ENCODE results near the gene TAS2R41. TPM values are rescaled to one million over a fixed set of nuclear protein-coding genes. Genes with fewer than 3 reads are reported as not detected.

The TAS2R41 gene
- total RNA-seq, 5 donors from 2014 or later (not counting 1 experiment from before 2014, with no cell fraction given), result 0.28 to 2.5 (median 0.93) TPM

DNA sequence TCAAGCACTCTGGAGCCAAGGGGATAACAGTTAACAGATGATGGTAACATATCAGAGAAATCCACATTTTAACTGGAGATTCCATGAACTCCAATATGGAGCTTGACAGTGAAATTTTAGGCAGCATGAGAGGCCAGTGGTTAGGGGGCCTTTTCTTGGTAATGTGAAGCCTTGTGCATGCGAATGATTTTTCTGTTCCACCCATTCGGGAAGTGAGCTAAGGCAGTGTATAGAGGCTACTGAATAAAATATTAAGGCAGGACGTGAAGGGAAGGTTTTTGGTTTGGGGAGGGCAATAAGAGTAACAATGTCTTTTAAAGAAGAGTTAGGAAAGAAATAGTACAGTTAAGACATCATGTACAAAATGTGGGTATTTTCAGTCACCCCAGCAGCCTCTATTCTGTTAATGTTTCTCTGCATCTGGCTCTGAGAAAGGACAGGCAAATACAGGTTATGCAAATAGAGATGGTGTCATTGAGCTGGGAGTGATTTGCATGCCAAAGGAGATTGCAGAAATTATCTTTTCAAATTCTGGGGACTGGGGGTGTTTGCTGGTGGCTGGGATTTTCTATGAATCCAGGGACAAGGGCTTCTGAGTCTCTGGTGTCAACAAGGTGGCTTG lies 41.2 kb upstream of the TAS2R41 start:
- ChIA-PET CTCF (no interaction called here), POLR2A (no interaction called here)
- ATAC-seq (replicated peaks in 1 of 4), result no peak
- peaks cover 24 to 30% (median 29%) of the 10 kb centered on the region in 3 donors for H3K4me1 Mint-ChIP-seq
- peaks cover 0 to 2% of the 10 kb centered on the region in 2 experiments for H3K27me3 ChIP-seq (replicated peaks in 1 of 2; ENCODE audit: control insufficient read depth in 2 of 2, extremely low read depth in 1 of 2, insufficient read depth in 2 of 2, low read length in 1 of 2)
- H3K36me3 ChIP-seq (ENCODE audit: control insufficient read depth in 2 of 2, extremely low read depth in 1 of 2, insufficient read depth in 1 of 2, low read length in 1 of 2), result no peaks in the 10 kb centered on the region
- H3K9me3 ChIP-seq, result no peaks in the 10 kb centered on the region
- DNase-seq, result no peak
- WGBS (ENCODE audit: insufficient coverage), result 94% methylated on average over 2 of the region's 3 CpGs
- H3K9me3 Mint-ChIP-seq, result no peaks in the 10 kb centered on the region
- H3K27ac ChIP-seq (ENCODE audit: low read length), result no peak overlapping the region
- no peaks in the 10 kb centered on the region for H3K27me3 Mint-ChIP-seq
- peak overlapping the region in 1 of 2 donors; percentile 12 for H3K27ac Mint-ChIP-seq
- H3K4me3 Mint-ChIP-seq, result no peak overlapping the region
- H3K4me3 ChIP-seq (ENCODE audit: control insufficient read depth in 1 of 2, extremely low read depth in 1 of 2, low read length in 1 of 2), result no peak overlapping the region
- H3K4me1 ChIP-seq (ENCODE audit: control insufficient read depth in 1 of 2, extremely low read depth in 1 of 2, insufficient read depth in 2 of 2, low read length in 2 of 2), result peaks cover 0 to 5% of the 10 kb centered on the region in 2 experiments
- H3K36me3 Mint-ChIP-seq, result peaks cover 27% of the 10 kb centered on the region

DNA sequence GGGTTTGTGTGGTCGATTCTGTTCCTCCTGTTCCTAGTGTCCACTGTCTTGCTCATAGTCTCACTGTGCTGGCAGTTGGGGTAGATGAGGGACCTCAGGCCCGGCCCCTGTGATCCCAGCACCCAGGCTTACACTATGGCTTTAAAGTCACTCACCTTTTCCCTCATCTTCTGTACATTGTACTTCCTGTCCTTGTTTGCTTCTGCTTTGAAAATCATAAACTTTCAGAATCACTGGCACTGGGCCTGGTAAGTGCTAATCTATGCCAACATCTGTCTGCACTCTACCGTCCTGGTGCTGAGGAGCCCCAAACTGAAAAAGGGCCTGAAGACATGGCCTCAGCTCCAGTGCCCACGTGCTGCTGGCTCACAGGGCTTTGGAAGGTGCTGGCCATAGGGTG lies 40.1 kb upstream of the TAS2R41 start:
- Histone ChIP-seq H3K4me3 (ENCODE audit: control insufficient read depth in 1 of 2, extremely low read depth in 1 of 2, low read length in 1 of 2) (no peak overlapping the region), H3K4me1 (ENCODE audit: control insufficient read depth in 1 of 2, extremely low read depth in 1 of 2, insufficient read depth in 2 of 2, low read length in 2 of 2) (peaks cover 0 to 5% of the 10 kb centered on the region in 2 experiments), H3K27me3 (replicated peaks in 1 of 2; ENCODE audit: control insufficient read depth in 2 of 2, extremely low read depth in 1 of 2, insufficient read depth in 2 of 2, low read length in 1 of 2) (peaks cover 0 to 2% of the 10 kb centered on the region in 2 experiments), H3K9me3 (no peaks in the 10 kb centered on the region), H3K27ac (ENCODE audit: low read length) (no peak overlapping the region), H3K36me3 (ENCODE audit: control insufficient read depth in 2 of 2, extremely low read depth in 1 of 2, insufficient read depth in 1 of 2, low read length in 1 of 2) (no peaks in the 10 kb centered on the region)
- 14% methylated on average over 3 of the region's 4 CpGs for WGBS (ENCODE audit: insufficient coverage)
- Mint-ChIP-seq H3K36me3 (peaks cover 31% of the 10 kb centered on the region), H3K27me3 (no peaks in the 10 kb centered on the region), H3K27ac (peak overlapping the region; percentile 82 to 84), H3K4me3 (peak overlapping the region in 2 of 3 donors; percentile 10 to 31), H3K4me1 (peaks cover 24 to 30% (median 29%) of the 10 kb centered on the region in 3 donors), H3K9me3 (no peaks in the 10 kb centered on the region)
- ChIA-PET CTCF (no interaction called here), POLR2A (no interaction called here)
- peak in 2 of 4 experiments; percentile 26 to 49 for ATAC-seq (replicated peaks in 1 of 4)
- no peak for DNase-seq

DNA sequence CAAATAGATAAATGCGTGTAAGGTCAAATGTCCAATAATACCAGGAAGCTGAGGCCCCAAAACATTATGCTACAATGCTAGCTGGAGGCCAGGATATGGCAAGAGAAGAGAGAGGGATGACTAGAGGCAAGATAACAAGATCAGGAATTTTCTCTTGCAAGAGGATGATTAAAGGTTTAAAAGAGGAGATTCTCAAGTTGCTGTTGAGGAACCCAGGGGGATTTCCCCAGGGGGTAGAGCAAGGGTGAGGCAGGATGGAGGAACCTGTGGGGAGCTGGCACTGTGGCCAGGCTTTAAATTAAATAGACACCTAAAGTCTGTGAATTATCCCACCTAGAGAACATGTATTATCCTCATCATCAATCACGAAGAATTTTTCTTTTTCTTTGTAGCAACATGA lies 37.8 kb upstream of the TAS2R41 start:
- ChIA-PET CTCF (interaction anchor here in 1 of 2 donors (0.9 kb wide), 1 partner anchor 199 kb away, joined by 3 read pairs; no protein-coding TSS in a partner anchor), POLR2A (no interaction called here)
- H3K9me3 ChIP-seq, result no peaks in the 10 kb centered on the region
- no peaks in the 10 kb centered on the region for H3K27me3 ChIP-seq (replicated peaks in 1 of 2; ENCODE audit: control insufficient read depth in 2 of 2, extremely low read depth in 1 of 2, insufficient read depth in 2 of 2, low read length in 1 of 2)
- Mint-ChIP-seq H3K4me3 (no peak overlapping the region), H3K4me1 (peaks cover 24 to 30% (median 29%) of the 10 kb centered on the region in 3 donors), H3K27me3 (no peaks in the 10 kb centered on the region), H3K27ac (no peak overlapping the region), H3K9me3 (no peaks in the 10 kb centered on the region), H3K36me3 (peaks cover 23% of the 10 kb centered on the region)
- no peak overlapping the region for H3K27ac ChIP-seq (ENCODE audit: low read length)
- no CpG with 5 or more reads among the region's 2 CpGs for WGBS (ENCODE audit: insufficient coverage)
- peaks cover 0 to 5% of the 10 kb centered on the region in 2 experiments for H3K4me1 ChIP-seq (ENCODE audit: control insufficient read depth in 1 of 2, extremely low read depth in 1 of 2, insufficient read depth in 2 of 2, low read length in 2 of 2)
- DNase-seq (no peak), ATAC-seq (replicated peaks in 1 of 4) (no peak)
- H3K36me3 ChIP-seq (ENCODE audit: control insufficient read depth in 2 of 2, extremely low read depth in 1 of 2, insufficient read depth in 1 of 2, low read length in 1 of 2), result no peaks in the 10 kb centered on the region
- no peak overlapping the region for H3K4me3 ChIP-seq (ENCODE audit: control insufficient read depth in 1 of 2, extremely low read depth in 1 of 2, low read length in 1 of 2)

DNA sequence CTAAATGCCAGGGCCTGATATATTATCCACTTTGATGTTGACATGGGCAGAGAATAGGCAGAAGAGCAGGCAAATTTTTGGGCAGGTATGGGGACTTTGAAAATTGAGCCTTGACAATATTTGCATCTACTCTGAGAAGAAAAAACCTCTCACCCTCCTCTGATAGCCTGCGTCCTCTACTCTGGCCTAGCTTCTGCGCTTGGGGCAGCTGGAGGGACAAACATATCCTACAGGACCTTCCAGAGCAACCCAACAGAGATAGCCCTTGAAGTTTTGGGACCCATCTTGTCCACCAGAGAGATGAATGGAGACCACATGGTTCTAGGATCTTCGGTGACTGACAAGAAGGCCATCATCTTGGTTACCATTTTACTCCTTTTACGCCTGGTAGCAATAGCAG lies 34.5 kb upstream of the TAS2R41 start, which contains the start of gene TAS2R60:
Gene TAS2R60 (plus strand): TSS at position 301 of the 400 bp plus-strand sequence. CDS start 0 bp downstream, at position 301.
- POLR2A ChIA-PET, result no interaction called here
- CTCF ChIA-PET, result no interaction called here

DNA sequence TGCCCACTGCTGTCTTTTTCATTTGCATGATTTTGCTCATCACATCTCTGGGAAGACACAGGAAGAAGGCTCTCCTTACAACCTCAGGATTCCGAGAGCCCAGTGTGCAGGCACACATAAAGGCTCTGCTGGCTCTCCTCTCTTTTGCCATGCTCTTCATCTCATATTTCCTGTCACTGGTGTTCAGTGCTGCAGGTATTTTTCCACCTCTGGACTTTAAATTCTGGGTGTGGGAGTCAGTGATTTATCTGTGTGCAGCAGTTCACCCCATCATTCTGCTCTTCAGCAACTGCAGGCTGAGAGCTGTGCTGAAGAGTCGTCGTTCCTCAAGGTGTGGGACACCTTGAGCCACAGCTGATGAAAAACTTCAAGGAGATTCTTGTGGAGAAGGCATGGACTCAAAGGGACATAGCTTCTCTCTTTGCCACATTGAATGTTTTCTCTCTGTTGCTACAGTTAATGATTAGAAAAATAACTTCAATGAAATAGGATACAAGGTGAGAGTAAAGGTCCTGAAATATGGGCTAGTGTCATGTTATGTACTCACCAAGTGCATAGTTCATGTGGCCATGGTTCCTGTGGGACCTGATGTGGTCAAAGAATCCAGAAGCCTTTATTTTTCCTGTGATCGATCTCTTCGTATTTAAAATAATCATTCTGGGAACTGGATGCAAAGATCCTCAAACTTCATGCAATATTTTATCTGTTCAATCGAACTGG lies 33.5 kb upstream of the TAS2R41 start:
- ATAC-seq (replicated peaks in 1 of 4) (no peak), DNase-seq (no peak)
- WGBS (ENCODE audit: insufficient coverage), result 78% methylated on average over 5 of the region's 6 CpGs
- Mint-ChIP-seq H3K4me1 (peaks cover 0 to 4% (median 4%) of the 10 kb centered on the region in 3 donors), H3K36me3 (peaks cover 14% of the 10 kb centered on the region), H3K9me3 (no peaks in the 10 kb centered on the region), H3K4me3 (no peak overlapping the region), H3K27ac (no peak overlapping the region), H3K27me3 (no peaks in the 10 kb centered on the region)
- H3K27me3 ChIP-seq (replicated peaks in 1 of 2; ENCODE audit: control insufficient read depth in 2 of 2, extremely low read depth in 1 of 2, insufficient read depth in 2 of 2, low read length in 1 of 2), result peaks cover 0 to 3% of the 10 kb centered on the region in 2 experiments
- no peak overlapping the region for H3K27ac ChIP-seq (ENCODE audit: low read length)
- H3K36me3 ChIP-seq (ENCODE audit: control insufficient read depth in 2 of 2, extremely low read depth in 1 of 2, insufficient read depth in 1 of 2, low read length in 1 of 2), result no peaks in the 10 kb centered on the region
- no peak overlapping the region for H3K4me3 ChIP-seq (ENCODE audit: control insufficient read depth in 1 of 2, extremely low read depth in 1 of 2, low read length in 1 of 2)
- ChIA-PET CTCF (no interaction called here), POLR2A (no interaction called here)
- H3K9me3 ChIP-seq, result no peaks in the 10 kb centered on the region
- no peaks in the 10 kb centered on the region for H3K4me1 ChIP-seq (ENCODE audit: control insufficient read depth in 1 of 2, extremely low read depth in 1 of 2, insufficient read depth in 2 of 2, low read length in 2 of 2)

More for the DNA sequence above, 34.5 kb upstream of the TAS2R41 start, which contains the start of gene TAS2R60:
- ATAC-seq (replicated peaks in 1 of 4) (no peak), DNase-seq (no peak)
- WGBS (ENCODE audit: insufficient coverage), result 84% methylated on average over 2 of the region's 4 CpGs
- Mint-ChIP-seq H3K27me3 (no peaks in the 10 kb centered on the region), H3K9me3 (no peaks in the 10 kb centered on the region), H3K36me3 (peaks cover 19% of the 10 kb centered on the region), H3K27ac (no peak within 1 kb of the TSS), H3K4me1 (peaks cover 4 to 8% (median 7%) of the 10 kb centered on the region in 3 donors), H3K4me3 (no peak within 1 kb of the TSS)
- Histone ChIP-seq H3K27ac (ENCODE audit: low read length) (no peak within 1 kb of the TSS), H3K27me3 (replicated peaks in 1 of 2; ENCODE audit: control insufficient read depth in 2 of 2, extremely low read depth in 1 of 2, insufficient read depth in 2 of 2, low read length in 1 of 2) (no peaks in the 10 kb centered on the region), H3K9me3 (no peaks in the 10 kb centered on the region), H3K4me3 (ENCODE audit: control insufficient read depth in 1 of 2, extremely low read depth in 1 of 2, low read length in 1 of 2) (no peak within 1 kb of the TSS), H3K36me3 (ENCODE audit: control insufficient read depth in 2 of 2, extremely low read depth in 1 of 2, insufficient read depth in 1 of 2, low read length in 1 of 2) (no peaks in the 10 kb centered on the region), H3K4me1 (ENCODE audit: control insufficient read depth in 1 of 2, extremely low read depth in 1 of 2, insufficient read depth in 2 of 2, low read length in 2 of 2) (no peaks in the 10 kb centered on the region)

DNA sequence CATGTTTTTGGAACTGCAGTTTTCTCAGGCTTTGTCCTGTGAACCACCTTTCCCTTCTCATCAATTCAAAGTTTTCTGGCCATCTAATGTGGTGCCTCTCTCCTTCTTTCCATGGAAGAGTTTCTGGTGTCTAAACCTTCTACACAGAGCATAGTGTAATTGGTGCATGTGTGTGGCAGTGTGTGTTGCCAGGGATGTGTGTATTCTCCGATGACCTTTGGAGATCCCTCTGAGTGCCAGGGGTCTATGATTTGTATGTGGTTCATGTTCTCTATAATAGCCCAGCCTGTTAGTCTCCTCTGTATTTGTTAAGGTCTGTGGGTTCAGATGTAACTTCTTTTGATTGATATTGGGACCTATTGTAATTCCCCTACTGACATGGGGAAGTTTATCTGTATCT lies 32.9 kb upstream of the TAS2R41 start:
- Mint-ChIP-seq H3K4me3 (no peak overlapping the region), H3K4me1 (peaks cover 0 to 1% (median 1%) of the 10 kb centered on the region in 3 donors), H3K27me3 (no peaks in the 10 kb centered on the region), H3K36me3 (peaks cover 10% of the 10 kb centered on the region), H3K9me3 (no peaks in the 10 kb centered on the region), H3K27ac (no peak overlapping the region)
- ATAC-seq (replicated peaks in 1 of 4) (no peak), DNase-seq (no peak)
- Histone ChIP-seq H3K9me3 (no peaks in the 10 kb centered on the region), H3K27ac (ENCODE audit: low read length) (no peak overlapping the region), H3K36me3 (ENCODE audit: control insufficient read depth in 2 of 2, extremely low read depth in 1 of 2, insufficient read depth in 1 of 2, low read length in 1 of 2) (no peaks in the 10 kb centered on the region), H3K4me3 (ENCODE audit: control insufficient read depth in 1 of 2, extremely low read depth in 1 of 2, low read length in 1 of 2) (no peak overlapping the region), H3K27me3 (replicated peaks in 1 of 2; ENCODE audit: control insufficient read depth in 2 of 2, extremely low read depth in 1 of 2, insufficient read depth in 2 of 2, low read length in 1 of 2) (peaks cover 0 to 3% of the 10 kb centered on the region in 2 experiments), H3K4me1 (ENCODE audit: control insufficient read depth in 1 of 2, extremely low read depth in 1 of 2, insufficient read depth in 2 of 2, low read length in 2 of 2) (no peaks in the 10 kb centered on the region)
- WGBS (ENCODE audit: insufficient coverage), result 100% methylated on average over 1 of the region's 1 CpG
- ChIA-PET POLR2A (no interaction called here), CTCF (no interaction called here)
